KMS-11 (cell line): Measurements from ENCODE around the gene FASTK.

ENCODE experiments used
- H2AFZ ChIP-seq: fragments of 200-600 bp; sonication (generic); 2 replicates; pipeline ENCODE4 v1.6.1; 2016; ENCODE audit warnings: antibody characterized with exemption, mixed run types, low read depth
- H3K27ac ChIP-seq: fragments of 200-600 bp; sonication (generic); 2 replicates; pipeline ENCODE4 v1.6.1; 2016; ENCODE audit warnings: mild to moderate bottlenecking, mixed run types
- H3K27me3 ChIP-seq: fragments of 200-600 bp; sonication (generic); 2 replicates; pipeline ENCODE4 v1.6.1; 2017; ENCODE audit warnings: mild to moderate bottlenecking, low read depth, mixed run types, moderate library complexity; ENCODE audit not compliant: insufficient read depth
- H3K36me3 ChIP-seq: fragments of 200-600 bp; sonication (generic); 2 replicates; pipeline ENCODE4 v1.6.1; 2017; ENCODE audit warnings: mild to moderate bottlenecking, mixed run types; ENCODE audit not compliant: insufficient read depth
- H3K4me1 ChIP-seq: fragments of 200-600 bp; sonication (generic); 2 replicates; pipeline ENCODE4 v1.6.1; 2016; ENCODE audit warnings: mild to moderate bottlenecking, low read depth, mixed run types; ENCODE audit not compliant: poor library complexity, severe bottlenecking
- H3K4me2 ChIP-seq: fragments of 200-600 bp; sonication (generic); 2 replicates; pipeline ENCODE4 v1.7.0; 2016; ENCODE audit warnings: mild to moderate bottlenecking, mixed run types
- H3K4me3 ChIP-seq: fragments of 200-600 bp; sonication (generic); IDR thresholded peaks from 2 replicates; pipeline ENCODE4 v1.6.1; 2017; ENCODE audit warnings: low read depth, low read length, mixed read lengths; ENCODE audit not compliant: insufficient read depth
- H3K79me2 ChIP-seq: fragments of 200-600 bp; sonication (generic); 2 replicates; pipeline ENCODE4 v1.6.1; 2016; ENCODE audit warnings: low read depth, mixed run types; ENCODE audit not compliant: insufficient read depth
- H3K9ac ChIP-seq: fragments of 200-600 bp; sonication (generic); 2 replicates; pipeline ENCODE4 v1.6.1; 2016; ENCODE audit warnings: mild to moderate bottlenecking, mixed run types
- H4K20me1 ChIP-seq: fragments of 200-600 bp; sonication (generic); 2 replicates; pipeline ENCODE4 v1.6.1; 2016; ENCODE audit warnings: mild to moderate bottlenecking, mixed run types; ENCODE audit not compliant: insufficient read depth
- TF ChIP-seq, protein P1 (sequence below): fragments of 200-600 bp; sonication (generic); conservative IDR thresholded peaks from 2 replicates; pipeline ENCODE4 v1.6.1; 2017; ENCODE audit warnings: low read depth, mild to moderate bottlenecking, antibody characterized with exemption, low read length, moderate library complexity, mixed read lengths

The FASTK gene

DNA sequence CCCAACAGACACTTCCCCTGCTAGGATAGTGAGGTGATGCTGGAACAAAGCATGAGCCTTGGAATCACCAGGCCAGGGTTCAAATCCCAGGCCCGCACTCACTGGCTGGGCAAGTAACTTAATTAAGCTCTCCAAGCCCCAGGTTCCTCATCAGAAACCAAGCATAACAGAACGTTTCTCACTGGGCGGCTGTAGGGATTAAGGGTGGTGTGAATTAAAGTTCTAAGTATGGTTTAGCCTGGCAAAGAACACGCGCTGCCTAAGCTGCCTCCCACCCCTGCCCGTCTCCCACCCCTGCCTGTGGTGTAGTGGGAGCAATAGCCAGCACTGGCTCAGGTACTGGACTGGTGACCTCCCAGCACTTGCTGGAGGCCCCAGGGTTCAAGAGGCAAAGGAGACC, 15.6 kb downstream of the FASTK start:
- peaks cover 20% of the 10 kb centered on the region; the same call in 1 of the 2 replicates for H3K79me2 ChIP-seq
- peaks cover 7% of the 10 kb centered on the region for H3K4me1 ChIP-seq
- no peaks in the 10 kb centered on the region for H3K27me3 ChIP-seq
- H4K20me1 ChIP-seq = no peaks in the 10 kb centered on the region
- H3K4me2 ChIP-seq = no peak overlapping the region
- H3K27ac ChIP-seq = no peak overlapping the region
- H3K4me3 ChIP-seq = no peak overlapping the region
- H2AFZ ChIP-seq = no peak overlapping the region
- TF ChIP-seq, protein P1, sequence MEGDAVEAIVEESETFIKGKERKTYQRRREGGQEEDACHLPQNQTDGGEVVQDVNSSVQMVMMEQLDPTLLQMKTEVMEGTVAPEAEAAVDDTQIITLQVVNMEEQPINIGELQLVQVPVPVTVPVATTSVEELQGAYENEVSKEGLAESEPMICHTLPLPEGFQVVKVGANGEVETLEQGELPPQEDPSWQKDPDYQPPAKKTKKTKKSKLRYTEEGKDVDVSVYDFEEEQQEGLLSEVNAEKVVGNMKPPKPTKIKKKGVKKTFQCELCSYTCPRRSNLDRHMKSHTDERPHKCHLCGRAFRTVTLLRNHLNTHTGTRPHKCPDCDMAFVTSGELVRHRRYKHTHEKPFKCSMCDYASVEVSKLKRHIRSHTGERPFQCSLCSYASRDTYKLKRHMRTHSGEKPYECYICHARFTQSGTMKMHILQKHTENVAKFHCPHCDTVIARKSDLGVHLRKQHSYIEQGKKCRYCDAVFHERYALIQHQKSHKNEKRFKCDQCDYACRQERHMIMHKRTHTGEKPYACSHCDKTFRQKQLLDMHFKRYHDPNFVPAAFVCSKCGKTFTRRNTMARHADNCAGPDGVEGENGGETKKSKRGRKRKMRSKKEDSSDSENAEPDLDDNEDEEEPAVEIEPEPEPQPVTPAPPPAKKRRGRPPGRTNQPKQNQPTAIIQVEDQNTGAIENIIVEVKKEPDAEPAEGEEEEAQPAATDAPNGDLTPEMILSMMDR = no peak
- peaks cover 2% of the 10 kb centered on the region; the same call in 1 of the 2 replicates for H3K36me3 ChIP-seq
- no peak overlapping the region for H3K9ac ChIP-seq

DNA sequence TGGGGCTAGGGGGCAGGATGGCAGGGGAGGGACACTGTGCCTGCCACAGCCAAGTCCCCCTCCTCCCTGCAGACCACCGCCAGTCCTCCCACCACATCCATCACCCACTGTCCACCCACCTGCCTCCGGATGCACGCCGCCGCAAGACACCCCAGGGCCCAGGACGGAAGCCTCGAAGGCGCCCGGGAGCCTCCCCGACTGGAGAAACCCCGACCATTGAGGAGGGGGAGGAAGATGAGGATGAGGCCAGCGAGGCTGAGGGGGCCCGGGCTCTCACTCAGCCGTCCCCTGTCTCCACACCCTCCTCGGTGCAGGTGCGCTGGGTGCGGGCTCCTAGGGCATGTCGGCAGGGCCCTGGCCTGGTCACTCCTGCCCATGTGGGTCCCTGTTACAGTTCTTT, 16.2 kb downstream of the FASTK start:
- peaks cover 22% of the 10 kb centered on the region; the same call in 1 of the 2 replicates for H3K79me2 ChIP-seq

DNA sequence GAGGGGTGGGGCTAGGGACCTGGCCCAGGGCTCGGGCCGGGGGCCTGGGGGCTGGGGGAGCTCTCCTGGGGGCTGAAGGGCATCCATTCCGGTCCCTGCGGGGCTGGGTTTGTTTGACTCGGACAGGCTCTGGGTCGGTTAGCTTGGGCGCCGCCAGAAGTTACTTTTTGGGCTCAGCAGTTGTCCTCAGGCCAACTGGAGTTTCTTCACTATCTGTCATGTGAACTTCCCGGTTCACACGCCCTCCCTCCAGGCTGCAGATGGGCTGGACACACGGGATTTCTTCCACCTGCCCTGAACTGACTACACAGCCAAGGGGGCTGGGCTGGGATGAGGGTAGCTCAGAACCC, 17.4 kb downstream of the FASTK start:
- no peaks in the 10 kb centered on the region; the same call in 1 of the 2 replicates for H3K36me3 ChIP-seq
- no peaks in the 10 kb centered on the region for H3K27me3 ChIP-seq
- TF ChIP-seq, protein P1 = no peak
- no peak overlapping the region for H3K4me2 ChIP-seq
- no peak overlapping the region for H2AFZ ChIP-seq
- H3K79me2 ChIP-seq = peaks cover 22% of the 10 kb centered on the region; the same call in 1 of the 2 replicates
- H4K20me1 ChIP-seq = no peaks in the 10 kb centered on the region
- H3K27ac ChIP-seq = no peak overlapping the region
- H3K9ac ChIP-seq = no peak overlapping the region
- no peak overlapping the region for H3K4me3 ChIP-seq
- peaks cover 11% of the 10 kb centered on the region for H3K4me1 ChIP-seq

More for the DNA sequence above, 16.2 kb downstream of the FASTK start:
- no peaks in the 10 kb centered on the region for H3K27me3 ChIP-seq
- H3K4me3 ChIP-seq = no peak overlapping the region
- peaks cover 7% of the 10 kb centered on the region for H3K4me1 ChIP-seq
- no peak overlapping the region for H3K4me2 ChIP-seq
- TF ChIP-seq, protein P1 = no peak
- H3K36me3 ChIP-seq = no peaks in the 10 kb centered on the region; the same call in 1 of the 2 replicates
- H3K9ac ChIP-seq = no peak overlapping the region
- no peak overlapping the region for H3K27ac ChIP-seq
- H4K20me1 ChIP-seq = no peaks in the 10 kb centered on the region
- H2AFZ ChIP-seq = no peak overlapping the region

DNA sequence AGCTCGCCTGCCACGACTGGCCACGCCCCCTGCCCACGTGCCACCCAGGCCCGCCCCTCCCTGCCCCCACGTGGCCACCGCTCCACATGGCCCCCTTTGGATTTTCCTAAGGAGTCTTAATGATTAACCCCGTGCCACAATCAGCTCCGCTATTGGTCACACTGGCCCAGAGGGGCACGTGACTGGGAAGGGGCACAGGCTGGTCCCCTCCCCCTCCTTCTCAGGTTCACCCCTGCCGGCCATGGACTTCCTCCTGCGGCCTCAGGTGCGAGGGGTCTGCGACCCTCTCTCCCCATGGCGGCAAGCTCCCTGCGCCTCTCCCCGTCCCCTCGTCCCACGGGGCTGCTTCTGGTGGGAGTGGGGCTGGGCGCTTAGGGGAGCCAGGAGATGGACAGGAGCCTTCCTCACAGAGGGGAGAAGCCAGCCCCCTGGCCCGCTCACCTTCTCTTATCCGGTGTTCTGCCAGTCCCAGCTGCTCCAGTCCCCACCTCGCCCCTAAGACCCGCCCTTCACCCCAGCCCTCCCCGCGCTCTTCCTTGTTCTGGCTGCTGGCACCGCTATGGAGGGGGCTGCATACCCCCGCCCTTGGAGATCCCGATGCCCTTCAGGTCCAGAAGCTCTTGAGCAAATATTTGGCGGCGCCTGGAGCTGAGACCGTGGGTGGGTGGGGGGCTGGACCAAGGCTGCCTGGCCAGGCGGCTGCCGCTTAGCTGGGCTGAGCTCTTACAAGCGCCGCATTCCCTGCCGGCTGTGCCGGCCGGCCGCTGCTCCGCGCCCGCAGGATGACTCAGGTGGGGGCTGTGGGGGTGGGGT, 18.0 kb downstream of the FASTK start:
- Histone ChIP-seq H4K20me1 (no peaks in the 10 kb centered on the region), H3K9ac (no peak overlapping the region), H3K4me1 (peaks cover 11% of the 10 kb centered on the region), H3K4me2 (no peak overlapping the region), H3K27ac (no peak overlapping the region), H3K27me3 (no peaks in the 10 kb centered on the region), H3K4me3 (no peak overlapping the region), H3K79me2 (peaks cover 22% of the 10 kb centered on the region; the same call in 1 of the 2 replicates), H2AFZ (no peak overlapping the region), H3K36me3 (no peaks in the 10 kb centered on the region; the same call in 1 of the 2 replicates)
- TF ChIP-seq, protein P1 = no peak
